ENCODE measurements around the gene NUP214.
A peak's percentile ranks its signal among the peaks of the same experiment; 100 is the strongest.

The NUP214 gene

DNA sequence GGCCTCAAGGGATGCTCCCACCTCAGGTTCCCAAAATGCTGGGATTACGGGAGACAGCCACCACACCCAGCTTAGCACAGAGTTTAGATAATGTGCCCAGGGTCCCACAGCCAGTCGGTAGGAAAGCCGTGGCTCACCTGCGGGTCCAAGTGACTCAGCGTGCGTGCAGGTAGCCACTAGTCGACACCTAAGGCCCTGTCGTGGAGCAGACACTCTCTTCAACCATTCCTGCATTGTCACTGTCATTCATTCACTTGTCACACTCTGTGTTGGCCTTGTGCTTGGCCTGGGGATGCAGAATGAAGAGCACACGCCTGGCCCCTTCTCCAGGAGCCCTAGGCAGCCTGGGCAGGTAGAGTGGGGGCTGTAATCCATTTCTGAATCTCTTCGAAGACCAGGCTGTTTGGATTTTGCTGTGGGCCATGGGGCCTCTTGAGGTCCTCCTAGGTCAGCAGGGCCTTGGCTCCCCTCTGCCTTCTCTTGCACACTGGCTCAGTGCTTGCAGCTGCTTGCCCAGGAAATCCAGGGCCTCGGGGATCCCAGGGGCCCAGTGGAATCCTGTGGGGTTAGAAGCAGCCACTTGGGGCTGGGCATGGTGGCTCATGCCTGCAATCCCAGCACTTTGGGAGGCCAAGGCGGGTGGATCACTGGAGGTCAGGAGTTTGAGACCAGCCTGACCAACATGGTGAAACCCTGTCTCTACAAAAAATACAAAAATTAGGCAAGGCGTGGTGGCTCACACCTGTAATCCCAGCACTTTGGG lies 35.2 kb upstream of the NUP214 start:
- H3K36me3 ChIP-seq (ENCODE audit: control insufficient read depth, insufficient read depth, low read length): no peaks in the 10 kb centered on the region
- H3K4me3 ChIP-seq (ENCODE audit: extremely low read depth, insufficient read depth, low read length, poor library complexity, severe bottlenecking): no peak overlapping the region
- peaks cover 3% of the 10 kb centered on the region for H3K4me1 ChIP-seq (ENCODE audit: control insufficient read depth, insufficient read depth, low read length, poor library complexity, severe bottlenecking)
- no peak overlapping the region for H3K27ac ChIP-seq (ENCODE audit: low read depth, low read length, severe bottlenecking)
- 92 to 93% methylated on average over 11 of the region's 13 CpGs for WGBS, 2 experiments (ENCODE audit: insufficient coverage in 2 of 2)
- H3K9me3 ChIP-seq (ENCODE audit: control insufficient read depth, low read length): no peaks in the 10 kb centered on the region

- peaks cover 3% of the 10 kb centered on the region for H3K4me1 ChIP-seq (ENCODE audit: control insufficient read depth, insufficient read depth, low read length, poor library complexity, severe bottlenecking)
- no peaks in the 10 kb centered on the region for H3K9me3 ChIP-seq (ENCODE audit: control insufficient read depth, low read length)
- 86 to 94% methylated on average over 17 to 19 of the region's 19 CpGs for WGBS, 2 experiments (ENCODE audit: insufficient coverage in 2 of 2)
- H3K4me3 ChIP-seq (ENCODE audit: extremely low read depth, insufficient read depth, low read length, poor library complexity, severe bottlenecking): no peak overlapping the region
- no peak overlapping the region for H3K27ac ChIP-seq (ENCODE audit: low read depth, low read length, severe bottlenecking)
- H3K36me3 ChIP-seq (ENCODE audit: control insufficient read depth, insufficient read depth, low read length): no peaks in the 10 kb centered on the region
Measured at GRCh38 chr9:131091352-131091992, 33.9 kb upstream of the NUP214 start.

DNA sequence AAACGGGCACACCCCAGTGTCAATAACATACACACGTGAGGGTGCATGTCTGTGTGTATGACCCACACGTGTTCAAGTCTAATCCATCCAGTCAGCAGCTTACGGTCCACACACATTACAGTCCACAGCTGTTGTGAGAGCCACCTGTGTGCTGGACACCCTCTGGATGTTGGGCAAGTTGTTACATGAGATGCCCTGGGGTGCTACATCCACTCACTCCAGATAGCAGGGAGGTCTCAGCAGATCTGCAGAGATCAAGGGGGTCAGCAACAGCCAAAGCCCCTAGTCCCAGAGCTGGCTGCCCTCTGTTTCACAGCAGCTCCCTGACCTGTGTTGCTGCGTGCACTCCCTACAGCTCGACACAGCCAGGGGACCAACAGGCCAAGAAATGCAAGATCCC lies 33.4 kb upstream of the NUP214 start:
- no peaks in the 10 kb centered on the region for H3K9me3 ChIP-seq (ENCODE audit: control insufficient read depth, low read length)
- H3K27ac ChIP-seq (ENCODE audit: low read depth, low read length, severe bottlenecking): no peak overlapping the region
- H3K4me3 ChIP-seq (ENCODE audit: extremely low read depth, insufficient read depth, low read length, poor library complexity, severe bottlenecking): no peak overlapping the region
- H3K4me1 ChIP-seq (ENCODE audit: control insufficient read depth, insufficient read depth, low read length, poor library complexity, severe bottlenecking): peaks cover 3% of the 10 kb centered on the region
- 96 to 97% methylated on average over 6 of the region's 6 CpGs for WGBS, 2 experiments (ENCODE audit: insufficient coverage in 2 of 2)
- H3K36me3 ChIP-seq (ENCODE audit: control insufficient read depth, insufficient read depth, low read length): no peaks in the 10 kb centered on the region

DNA sequence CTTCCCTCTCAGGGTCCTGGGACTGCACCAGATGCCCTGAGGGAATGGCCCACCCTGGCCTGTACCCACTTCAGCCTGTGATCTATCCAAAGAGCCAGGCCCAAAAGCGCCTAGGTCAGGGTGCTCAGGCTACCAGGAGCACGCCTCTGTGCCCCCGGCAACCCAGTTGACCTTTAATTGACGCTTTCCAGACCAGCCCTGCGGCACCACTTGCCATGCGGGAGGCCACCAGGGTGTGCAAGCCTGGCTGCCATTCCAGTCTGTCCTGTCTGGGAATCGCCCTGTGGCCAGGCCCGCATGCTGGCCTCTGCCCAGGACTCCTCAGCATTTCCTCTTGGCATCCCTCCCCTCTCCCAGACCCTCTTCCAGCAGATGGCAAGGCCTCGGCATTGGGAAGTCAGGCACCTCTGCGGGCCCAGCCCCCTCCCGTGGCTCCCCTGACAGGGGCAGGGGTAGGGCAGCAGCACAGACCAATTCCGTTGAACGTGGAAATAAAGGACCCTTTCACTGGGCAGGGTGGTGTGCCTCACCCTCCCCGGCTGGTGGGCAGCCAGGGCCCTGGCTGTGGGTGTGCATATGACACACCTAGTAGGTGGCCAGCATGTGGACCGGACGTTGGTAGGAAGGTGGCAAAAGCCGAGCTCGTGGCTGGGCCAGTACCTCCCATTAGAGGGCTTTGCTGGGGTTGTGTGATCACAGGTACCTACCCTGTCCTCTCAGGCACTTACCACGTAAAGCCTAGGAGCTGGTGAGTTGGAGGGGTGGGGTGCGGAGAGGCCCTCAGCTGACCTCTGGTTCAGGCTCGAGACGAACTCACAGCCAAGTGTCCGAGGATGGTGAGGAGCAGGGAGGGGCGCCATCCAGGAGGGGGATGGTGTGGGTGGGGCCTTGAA lies 32.6 kb upstream of the NUP214 start:
- Histone ChIP-seq H3K27ac (ENCODE audit: low read depth, low read length, severe bottlenecking) (no peak overlapping the region), H3K4me1 (ENCODE audit: control insufficient read depth, insufficient read depth, low read length, poor library complexity, severe bottlenecking) (peaks cover 8% of the 10 kb centered on the region), H3K4me3 (ENCODE audit: extremely low read depth, insufficient read depth, low read length, poor library complexity, severe bottlenecking) (no peak overlapping the region), H3K9me3 (ENCODE audit: control insufficient read depth, low read length) (no peaks in the 10 kb centered on the region), H3K36me3 (ENCODE audit: control insufficient read depth, insufficient read depth, low read length) (no peaks in the 10 kb centered on the region)
- 88 to 90% methylated on average over 19 to 20 of the region's 24 CpGs for WGBS, 2 experiments (ENCODE audit: insufficient coverage in 2 of 2)

GRCh38 chr9:131094015-131094414 lies 31.4 kb upstream of the NUP214 start:
- Histone ChIP-seq H3K27ac (ENCODE audit: low read depth, low read length, severe bottlenecking) (no peak overlapping the region), H3K36me3 (ENCODE audit: control insufficient read depth, insufficient read depth, low read length) (no peaks in the 10 kb centered on the region), H3K9me3 (ENCODE audit: control insufficient read depth, low read length) (no peaks in the 10 kb centered on the region), H3K4me3 (ENCODE audit: extremely low read depth, insufficient read depth, low read length, poor library complexity, severe bottlenecking) (no peak overlapping the region), H3K4me1 (ENCODE audit: control insufficient read depth, insufficient read depth, low read length, poor library complexity, severe bottlenecking) (peaks cover 19% of the 10 kb centered on the region)
- WGBS, 2 experiments (ENCODE audit: insufficient coverage in 2 of 2): 93 to 96% methylated on average over 4 to 5 of the region's 5 CpGs

- Histone ChIP-seq H3K27ac (ENCODE audit: low read depth, low read length, severe bottlenecking) (no peak overlapping the region), H3K9me3 (ENCODE audit: control insufficient read depth, low read length) (no peaks in the 10 kb centered on the region), H3K36me3 (ENCODE audit: control insufficient read depth, insufficient read depth, low read length) (no peaks in the 10 kb centered on the region), H3K4me1 (ENCODE audit: control insufficient read depth, insufficient read depth, low read length, poor library complexity, severe bottlenecking) (peaks cover 19% of the 10 kb centered on the region), H3K4me3 (ENCODE audit: extremely low read depth, insufficient read depth, low read length, poor library complexity, severe bottlenecking) (no peak overlapping the region)
- 88 to 90% methylated on average over 11 to 12 of the region's 12 CpGs for WGBS, 2 experiments (ENCODE audit: insufficient coverage in 2 of 2)
Measured at GRCh38 chr9:131094622-131095021, 30.8 kb upstream of the NUP214 start.

- 35 to 92% methylated on average over 7 to 15 of the region's 16 CpGs for WGBS, 2 experiments (ENCODE audit: insufficient coverage in 2 of 2)
- no peak overlapping the region for H3K27ac ChIP-seq (ENCODE audit: low read depth, low read length, severe bottlenecking)
- no peaks in the 10 kb centered on the region for H3K36me3 ChIP-seq (ENCODE audit: control insufficient read depth, insufficient read depth, low read length)
- no peaks in the 10 kb centered on the region for H3K9me3 ChIP-seq (ENCODE audit: control insufficient read depth, low read length)
- H3K4me1 ChIP-seq (ENCODE audit: control insufficient read depth, insufficient read depth, low read length, poor library complexity, severe bottlenecking): peaks cover 27% of the 10 kb centered on the region
- peak overlapping the region; percentile 61 for H3K4me3 ChIP-seq (ENCODE audit: extremely low read depth, insufficient read depth, low read length, poor library complexity, severe bottlenecking)
Measured at GRCh38 chr9:131095666-131096268, 29.6 kb upstream of the NUP214 start.

- WGBS, 2 experiments (ENCODE audit: insufficient coverage in 2 of 2): 0 to 1% methylated on average over 52 to 72 of the region's 99 CpGs
- Histone ChIP-seq H3K4me3 (ENCODE audit: extremely low read depth, insufficient read depth, low read length, poor library complexity, severe bottlenecking) (peak within 1 kb of the TSS; percentile 61), H3K27ac (ENCODE audit: low read depth, low read length, severe bottlenecking) (no peak within 1 kb of the TSS), H3K36me3 (ENCODE audit: control insufficient read depth, insufficient read depth, low read length) (no peaks in the 10 kb centered on the region), H3K4me1 (ENCODE audit: control insufficient read depth, insufficient read depth, low read length, poor library complexity, severe bottlenecking) (peaks cover 27% of the 10 kb centered on the region), H3K9me3 (ENCODE audit: control insufficient read depth, low read length) (no peaks in the 10 kb centered on the region)
Measured at GRCh38 chr9:131096269-131097125, 28.9 kb upstream of the NUP214 start, which contains the start of gene AIF1L. TSS of gene AIF1L (plus strand) at chr9:131096531. CDS start at chr9:131096630, 99 bp downstream.

GRCh38 chr9:131097126-131097947 lies 28.0 kb upstream of the NUP214 start:
- Histone ChIP-seq H3K27ac (ENCODE audit: low read depth, low read length, severe bottlenecking) (no peak overlapping the region), H3K9me3 (ENCODE audit: control insufficient read depth, low read length) (no peaks in the 10 kb centered on the region), H3K4me1 (ENCODE audit: control insufficient read depth, insufficient read depth, low read length, poor library complexity, severe bottlenecking) (peaks cover 24% of the 10 kb centered on the region), H3K4me3 (ENCODE audit: extremely low read depth, insufficient read depth, low read length, poor library complexity, severe bottlenecking) (peak overlapping the region; percentile 61), H3K36me3 (ENCODE audit: control insufficient read depth, insufficient read depth, low read length) (no peaks in the 10 kb centered on the region)
- whole genome bisulfite sequencing, 2 experiments (ENCODE audit: insufficient coverage in 2 of 2): 17 to 25% methylated on average over 14 to 15 of the region's 19 CpGs
